ENCODE results near the gene ZNF236. TPM values are rescaled to one million over a fixed set of nuclear protein-coding genes. Genes with fewer than 3 reads are reported as not detected.

Gene ZNF236
- total and polyA plus RNA-seq, 2 of the 8 experiments (the other 6 are each of a cell fraction or from before 2014, with no cell fraction given) = 6.7 to 14.5 TPM

GRCh38 chr18:76889091-76889699 lies 66.8 kb downstream of the ZNF236 start (continued):
- TF ChIP-seq, protein P1, sequence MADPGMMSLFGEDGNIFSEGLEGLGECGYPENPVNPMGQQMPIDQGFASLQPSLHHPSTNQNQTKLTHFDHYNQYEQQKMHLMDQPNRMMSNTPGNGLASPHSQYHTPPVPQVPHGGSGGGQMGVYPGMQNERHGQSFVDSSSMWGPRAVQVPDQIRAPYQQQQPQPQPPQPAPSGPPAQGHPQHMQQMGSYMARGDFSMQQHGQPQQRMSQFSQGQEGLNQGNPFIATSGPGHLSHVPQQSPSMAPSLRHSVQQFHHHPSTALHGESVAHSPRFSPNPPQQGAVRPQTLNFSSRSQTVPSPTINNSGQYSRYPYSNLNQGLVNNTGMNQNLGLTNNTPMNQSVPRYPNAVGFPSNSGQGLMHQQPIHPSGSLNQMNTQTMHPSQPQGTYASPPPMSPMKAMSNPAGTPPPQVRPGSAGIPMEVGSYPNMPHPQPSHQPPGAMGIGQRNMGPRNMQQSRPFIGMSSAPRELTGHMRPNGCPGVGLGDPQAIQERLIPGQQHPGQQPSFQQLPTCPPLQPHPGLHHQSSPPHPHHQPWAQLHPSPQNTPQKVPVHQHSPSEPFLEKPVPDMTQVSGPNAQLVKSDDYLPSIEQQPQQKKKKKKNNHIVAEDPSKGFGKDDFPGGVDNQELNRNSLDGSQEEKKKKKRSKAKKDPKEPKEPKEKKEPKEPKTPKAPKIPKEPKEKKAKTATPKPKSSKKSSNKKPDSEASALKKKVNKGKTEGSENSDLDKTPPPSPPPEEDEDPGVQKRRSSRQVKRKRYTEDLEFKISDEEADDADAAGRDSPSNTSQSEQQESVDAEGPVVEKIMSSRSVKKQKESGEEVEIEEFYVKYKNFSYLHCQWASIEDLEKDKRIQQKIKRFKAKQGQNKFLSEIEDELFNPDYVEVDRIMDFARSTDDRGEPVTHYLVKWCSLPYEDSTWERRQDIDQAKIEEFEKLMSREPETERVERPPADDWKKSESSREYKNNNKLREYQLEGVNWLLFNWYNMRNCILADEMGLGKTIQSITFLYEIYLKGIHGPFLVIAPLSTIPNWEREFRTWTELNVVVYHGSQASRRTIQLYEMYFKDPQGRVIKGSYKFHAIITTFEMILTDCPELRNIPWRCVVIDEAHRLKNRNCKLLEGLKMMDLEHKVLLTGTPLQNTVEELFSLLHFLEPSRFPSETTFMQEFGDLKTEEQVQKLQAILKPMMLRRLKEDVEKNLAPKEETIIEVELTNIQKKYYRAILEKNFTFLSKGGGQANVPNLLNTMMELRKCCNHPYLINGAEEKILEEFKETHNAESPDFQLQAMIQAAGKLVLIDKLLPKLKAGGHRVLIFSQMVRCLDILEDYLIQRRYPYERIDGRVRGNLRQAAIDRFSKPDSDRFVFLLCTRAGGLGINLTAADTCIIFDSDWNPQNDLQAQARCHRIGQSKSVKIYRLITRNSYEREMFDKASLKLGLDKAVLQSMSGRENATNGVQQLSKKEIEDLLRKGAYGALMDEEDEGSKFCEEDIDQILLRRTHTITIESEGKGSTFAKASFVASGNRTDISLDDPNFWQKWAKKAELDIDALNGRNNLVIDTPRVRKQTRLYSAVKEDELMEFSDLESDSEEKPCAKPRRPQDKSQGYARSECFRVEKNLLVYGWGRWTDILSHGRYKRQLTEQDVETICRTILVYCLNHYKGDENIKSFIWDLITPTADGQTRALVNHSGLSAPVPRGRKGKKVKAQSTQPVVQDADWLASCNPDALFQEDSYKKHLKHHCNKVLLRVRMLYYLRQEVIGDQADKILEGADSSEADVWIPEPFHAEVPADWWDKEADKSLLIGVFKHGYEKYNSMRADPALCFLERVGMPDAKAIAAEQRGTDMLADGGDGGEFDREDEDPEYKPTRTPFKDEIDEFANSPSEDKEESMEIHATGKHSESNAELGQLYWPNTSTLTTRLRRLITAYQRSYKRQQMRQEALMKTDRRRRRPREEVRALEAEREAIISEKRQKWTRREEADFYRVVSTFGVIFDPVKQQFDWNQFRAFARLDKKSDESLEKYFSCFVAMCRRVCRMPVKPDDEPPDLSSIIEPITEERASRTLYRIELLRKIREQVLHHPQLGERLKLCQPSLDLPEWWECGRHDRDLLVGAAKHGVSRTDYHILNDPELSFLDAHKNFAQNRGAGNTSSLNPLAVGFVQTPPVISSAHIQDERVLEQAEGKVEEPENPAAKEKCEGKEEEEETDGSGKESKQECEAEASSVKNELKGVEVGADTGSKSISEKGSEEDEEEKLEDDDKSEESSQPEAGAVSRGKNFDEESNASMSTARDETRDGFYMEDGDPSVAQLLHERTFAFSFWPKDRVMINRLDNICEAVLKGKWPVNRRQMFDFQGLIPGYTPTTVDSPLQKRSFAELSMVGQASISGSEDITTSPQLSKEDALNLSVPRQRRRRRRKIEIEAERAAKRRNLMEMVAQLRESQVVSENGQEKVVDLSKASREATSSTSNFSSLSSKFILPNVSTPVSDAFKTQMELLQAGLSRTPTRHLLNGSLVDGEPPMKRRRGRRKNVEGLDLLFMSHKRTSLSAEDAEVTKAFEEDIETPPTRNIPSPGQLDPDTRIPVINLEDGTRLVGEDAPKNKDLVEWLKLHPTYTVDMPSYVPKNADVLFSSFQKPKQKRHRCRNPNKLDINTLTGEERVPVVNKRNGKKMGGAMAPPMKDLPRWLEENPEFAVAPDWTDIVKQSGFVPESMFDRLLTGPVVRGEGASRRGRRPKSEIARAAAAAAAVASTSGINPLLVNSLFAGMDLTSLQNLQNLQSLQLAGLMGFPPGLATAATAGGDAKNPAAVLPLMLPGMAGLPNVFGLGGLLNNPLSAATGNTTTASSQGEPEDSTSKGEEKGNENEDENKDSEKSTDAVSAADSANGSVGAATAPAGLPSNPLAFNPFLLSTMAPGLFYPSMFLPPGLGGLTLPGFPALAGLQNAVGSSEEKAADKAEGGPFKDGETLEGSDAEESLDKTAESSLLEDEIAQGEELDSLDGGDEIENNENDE (IDR thresholded peaks at IDR 0.05; ENCODE audit: insufficient replicate concordance, low read length) = no peak
- TF ChIP-seq MAX (IDR thresholded peaks at IDR 0.05) (no peak), POLR2AphosphoS5 (IDR thresholded peaks at IDR 0.05; ENCODE audit: low read depth, low read length) (no peak), HDAC2 (IDR thresholded peaks at IDR 0.05; ENCODE audit: borderline replicate concordance in 1 of 2, low read depth in 2 of 2, low read length in 2 of 2) (no peak), YY1 (IDR thresholded peaks at IDR 0.05; ENCODE audit: low read depth, low read length) (no peak), FOSL1 (IDR thresholded peaks at IDR 0.05; ENCODE audit: insufficient read depth, low read depth, low read length) (no peak), CBX5 (IDR thresholded peaks at IDR 0.05; ENCODE audit: low read depth, low read length) (no peak), POLR2A (IDR thresholded peaks at IDR 0.05; ENCODE audit: control extremely low read depth in 1 of 2, low read depth in 2 of 2, low read length in 2 of 2) (no peak)
- TF ChIP-seq, protein P2, sequence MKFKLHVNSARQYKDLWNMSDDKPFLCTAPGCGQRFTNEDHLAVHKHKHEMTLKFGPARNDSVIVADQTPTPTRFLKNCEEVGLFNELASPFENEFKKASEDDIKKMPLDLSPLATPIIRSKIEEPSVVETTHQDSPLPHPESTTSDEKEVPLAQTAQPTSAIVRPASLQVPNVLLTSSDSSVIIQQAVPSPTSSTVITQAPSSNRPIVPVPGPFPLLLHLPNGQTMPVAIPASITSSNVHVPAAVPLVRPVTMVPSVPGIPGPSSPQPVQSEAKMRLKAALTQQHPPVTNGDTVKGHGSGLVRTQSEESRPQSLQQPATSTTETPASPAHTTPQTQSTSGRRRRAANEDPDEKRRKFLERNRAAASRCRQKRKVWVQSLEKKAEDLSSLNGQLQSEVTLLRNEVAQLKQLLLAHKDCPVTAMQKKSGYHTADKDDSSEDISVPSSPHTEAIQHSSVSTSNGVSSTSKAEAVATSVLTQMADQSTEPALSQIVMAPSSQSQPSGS (IDR thresholded peaks at IDR 0.05; ENCODE audit: low read length) = no peak

Measured in H1 (cell line).